Endodermal cell (in vitro differentiated cells): Measurements from ENCODE around the gene KCND2. TPM values are rescaled to one million over a fixed set of nuclear protein-coding genes. Genes with fewer than 3 reads are reported as not detected.
"Not testable (repeated sequence)": the region's sequence is repeated elsewhere in the genome, so short reads cannot be mapped to it uniquely, and the experiment has no call there.

ENCODE experiments used
- DNase-seq: peaks from one replicate; pipeline ENCODE4 v3.0.0-alpha.2; 2017
- H3K27ac ChIP-seq: 2 replicates; pipeline ENCODE4 v1.5.1; 2013; ENCODE audit warnings: mild to moderate bottlenecking, low read depth, low read length, moderate library complexity
- H3K27me3 ChIP-seq: 2 replicates; pipeline ENCODE4 v1.6.1; 2013; ENCODE audit warnings: mild to moderate bottlenecking, low read length, moderate library complexity; ENCODE audit not compliant: insufficient read depth, control insufficient read depth, poor library complexity, severe bottlenecking
- H3K36me3 ChIP-seq: 2 replicates; pipeline ENCODE4 v1.7.0; 2013; ENCODE audit warnings: mild to moderate bottlenecking, low read length, moderate library complexity; ENCODE audit not compliant: control insufficient read depth, insufficient read depth
- H3K4me1 ChIP-seq: one replicate; pipeline ENCODE4 v1.7.0; 2013; ENCODE audit warnings: low read length; ENCODE audit not compliant: control insufficient read depth, insufficient read depth
- H3K4me3 ChIP-seq: 2 replicates; pipeline ENCODE4 v1.5.1; 2013; ENCODE audit warnings: mild to moderate bottlenecking, low read length, moderate library complexity
- H3K9ac ChIP-seq: 2 replicates; pipeline ENCODE4 v1.6.1; 2013; ENCODE audit warnings: mild to moderate bottlenecking, low read length, moderate library complexity; ENCODE audit not compliant: poor library complexity, severe bottlenecking; ENCODE audit errors: extremely low read depth
- H3K9me3 ChIP-seq: 2 replicates; pipeline ENCODE4 v1.6.1; 2013; ENCODE audit warnings: mild to moderate bottlenecking, low read length, moderate library complexity; ENCODE audit not compliant: control insufficient read depth
- H3K27ac Mint-ChIP-seq: 2 replicates; pipeline ENCODE4 v1.8.0; 2020; ENCODE audit warnings: mixed read lengths
- H3K27me3 Mint-ChIP-seq: 2 replicates; pipeline ENCODE4 v1.8.0; 2021; ENCODE audit warnings: mild to moderate bottlenecking, mixed read lengths; ENCODE audit not compliant: insufficient read depth
- H3K36me3 Mint-ChIP-seq: 2 replicates; pipeline ENCODE4 v1.8.0; 2020; ENCODE audit warnings: low read depth, mixed read lengths
- H3K4me1 Mint-ChIP-seq: 2 replicates; pipeline ENCODE4 v1.8.0; 2020; ENCODE audit warnings: mixed read lengths
- H3K4me3 Mint-ChIP-seq: 2 replicates; pipeline ENCODE4 v1.8.0; 2020; ENCODE audit warnings: mild to moderate bottlenecking, moderate library complexity, mixed read lengths
- H3K9me3 Mint-ChIP-seq: 2 replicates; pipeline ENCODE4 v1.8.0; 2020; ENCODE audit warnings: mild to moderate bottlenecking, mixed read lengths
- CTCF ChIP-seq: fragments of 200-600 bp; sonication (generic); conservative IDR thresholded peaks from 2 replicates; pipeline ENCODE4 v1.5.0; 2021; ENCODE audit warnings: antibody characterized with exemption, mild to moderate bottlenecking
- WGBS, 2 experiments: methylation state at CpG; one replicate each; pipeline versions ENCODE4 v1.1.5 to v1.1.7; 2013; ENCODE audit warnings: missing lambda C conversion rate in 2 of 2, mixed read lengths in 1 of 2; ENCODE audit not compliant: insufficient coverage in 1 of 2, insufficient read length in 1 of 2; 5-methylcytosine and 5-hydroxymethylcytosine counted together
- total RNA-seq, 2 donors: library from RNA; stranded (reverse); fragmentation: NEBNext Ultra II Directional in 1 of 2; extraction: Animal tissue kit (Norgen Biotek cat#: 25700) in 1 of 2; gene quantifications; 2 replicates in 1 of 2; 3 replicates in 1 of 2; pipeline ENCODE4 v1.2.1, GENCODE V29; 2021

The KCND2 gene
- total RNA-seq, 2 donors from 2014 or later = 0.71 to 4.6 TPM

- Mint-ChIP-seq H3K4me1 (no peaks in the 10 kb centered on the region), H3K27ac (no peak overlapping the region), H3K9me3 (no peaks in the 10 kb centered on the region), H3K36me3 (no peaks in the 10 kb centered on the region), H3K4me3 (no peak overlapping the region), H3K27me3 (no peaks in the 10 kb centered on the region)
- H3K27me3 ChIP-seq = no peaks in the 10 kb centered on the region
- no peak overlapping the region for H3K27ac ChIP-seq
- no peak for TF ChIP-seq CTCF
- no peaks in the 10 kb centered on the region for H3K9me3 ChIP-seq
- H3K4me3 ChIP-seq = no peak overlapping the region
- no peaks in the 10 kb centered on the region for H3K36me3 ChIP-seq
- H3K9ac ChIP-seq = no peak overlapping the region
- DNase-seq = no peak
- H3K4me1 ChIP-seq = no peaks in the 10 kb centered on the region
These were observed 294.2 kb downstream of the KCND2 start for GRCh38 chr7:120567204-120567603.

- not testable (repeated sequence) for H3K9me3 ChIP-seq, H3K4me3 Mint-ChIP-seq, H3K9me3 Mint-ChIP-seq, H3K27ac ChIP-seq, H3K4me3 ChIP-seq, H3K27me3 Mint-ChIP-seq, H3K27ac Mint-ChIP-seq, H3K36me3 Mint-ChIP-seq, H3K27me3 ChIP-seq, H3K9ac ChIP-seq, H3K4me1 Mint-ChIP-seq, DNase-seq, H3K36me3 ChIP-seq, H3K4me1 ChIP-seq
- 90 to 96% methylated on average over 2 of the region's 4 CpGs for WGBS, 2 experiments
These were observed 305.7 kb downstream of the KCND2 start for GRCh38 chr7:120578657-120579056.

- Histone ChIP-seq H3K4me3 (no peak overlapping the region), H3K36me3 (no peaks in the 10 kb centered on the region), H3K27ac (no peak overlapping the region), H3K9ac (no peak overlapping the region), H3K27me3 (no peaks in the 10 kb centered on the region), H3K9me3 (no peaks in the 10 kb centered on the region), H3K4me1 (no peaks in the 10 kb centered on the region)
- no peaks in the 10 kb centered on the region for H3K36me3 Mint-ChIP-seq
- TF ChIP-seq CTCF = no peak
- no peaks in the 10 kb centered on the region for H3K9me3 Mint-ChIP-seq
- 88% methylated on average over 4 of the region's 4 CpGs; no CpG with 5 or more reads in 1 of the 2 experiments for WGBS, 2 experiments
- no peak overlapping the region for H3K27ac Mint-ChIP-seq
- H3K4me1 Mint-ChIP-seq = peaks cover 8% of the 10 kb centered on the region
- no peak for DNase-seq
- no peaks in the 10 kb centered on the region for H3K27me3 Mint-ChIP-seq
- H3K4me3 Mint-ChIP-seq = no peak overlapping the region
These were observed 309.9 kb downstream of the KCND2 start for GRCh38 chr7:120582916-120583315.

GRCh38 chr7:120583899-120584586 lies 311.1 kb downstream of the KCND2 start:
- no peaks in the 10 kb centered on the region for H3K36me3 Mint-ChIP-seq
- H3K27ac Mint-ChIP-seq = no peak overlapping the region
- Histone ChIP-seq H3K4me3 (no peak overlapping the region), H3K27ac (no peak overlapping the region), H3K9ac (no peak overlapping the region), H3K9me3 (no peaks in the 10 kb centered on the region), H3K4me1 (no peaks in the 10 kb centered on the region), H3K36me3 (no peaks in the 10 kb centered on the region), H3K27me3 (no peaks in the 10 kb centered on the region)
- H3K4me3 Mint-ChIP-seq = no peak overlapping the region
- TF ChIP-seq CTCF = no peak
- peaks cover 9% of the 10 kb centered on the region for H3K4me1 Mint-ChIP-seq
- no peaks in the 10 kb centered on the region for H3K27me3 Mint-ChIP-seq
- H3K9me3 Mint-ChIP-seq = no peaks in the 10 kb centered on the region
- WGBS, 2 experiments = 84 to 90% methylated on average over 4 of the region's 4 CpGs
- no peak for DNase-seq
